Spleen (tissue), 7 donors: Measurements from ENCODE around the gene PAK6.

Experiments
- CTCF ChIP-seq, 11 experiments: fragments of 200-600 bp in 7 of 11; fragments of 450-650 bp in 4 of 11; sonication (generic) in 4 of 11; IDR thresholded peaks in 8 of 11; conservative IDR thresholded peaks in 3 of 11; 1 replicate in 7 of 11; 2 replicates in 4 of 11; pipeline versions ENCODE4 v1.4.0 to v1.8.0; 2016 to 2021; ENCODE audit warnings: antibody characterized with exemption in 11 of 11, inconsistent platforms in 4 of 11, mild to moderate bottlenecking in 1 of 11
- POLR2A ChIP-seq, 3 donors: fragments of 450-650 bp; IDR thresholded peaks; one replicate each; pipeline ENCODE4 v1.5.1; 2017; ENCODE audit warnings: antibody characterized with exemption in 3 of 3, mild to moderate bottlenecking in 1 of 3
- donor health status: DM: no; HTN: no; CAD: no; lungs with moderate emphysema.
- donor health status: DM: no; HTN: no; CAD: no.
- donor health status: DM: no; HTN: no; CAD: no.

GRCh38 chr15:40320931-40321371, 82.1 kb downstream of the PAK6 start:
- TF ChIP-seq POLR2A (IDR thresholded peaks at IDR 0.05) (no peak), CTCF (IDR thresholded peaks at IDR 0.05 in 8 of 11, conservative IDR thresholded peaks at IDR 0.05 in 3 of 11) (peak; percentile 72 to 95 (median 89))
